SK-N-SH treated with all-trans-retinoic acid at 6 μM for 48 hours (cell line): ENCODE measurements around the gene PLB1.

ENCODE experiments used
- ATAC-seq: fragments of 200-7000 bp; cut with Tn5 transposase; 3 replicates; pipeline ENCODE4 v1.9.1; 2020; ENCODE audit warnings: mild to moderate bottlenecking, moderate library complexity
- CSDC2 ChIP-seq: fragments of 250-450 bp; sonication (Bioruptor Pico); IDR thresholded peaks from 2 replicates; pipeline ENCODE4 v1.5.0; 2020; ENCODE audit warnings: mild to moderate bottlenecking, moderate library complexity
- ESRRG ChIP-seq: fragments of 250-450 bp; sonication (Bioruptor Pico); IDR thresholded peaks from 2 replicates; pipeline ENCODE4 v1.6.1; 2021; ENCODE audit warnings: mild to moderate bottlenecking
- GLIS3 ChIP-seq: fragments of 250-450 bp; sonication (Bioruptor Pico); IDR thresholded peaks from 2 replicates; pipeline ENCODE4 v1.5.0; 2020; ENCODE audit warnings: mild to moderate bottlenecking, moderate library complexity
- ISL1 ChIP-seq: fragments of 250-450 bp; sonication (Bioruptor Pico); IDR thresholded peaks from 2 replicates; pipeline ENCODE4 v2.1.2; 2022; ENCODE audit warnings: mild to moderate bottlenecking, moderate library complexity
- POU6F1 ChIP-seq: fragments of 250-450 bp; sonication (Bioruptor Pico); IDR thresholded peaks from 2 replicates; pipeline ENCODE4 v1.8.0; 2021; ENCODE audit warnings: low read depth, mild to moderate bottlenecking, moderate library complexity, borderline replicate concordance
- PPARA ChIP-seq: fragments of 250-450 bp; sonication (Bioruptor Pico); IDR thresholded peaks from 2 replicates; pipeline ENCODE4 v1.5.0; 2020; ENCODE audit warnings: mild to moderate bottlenecking, borderline replicate concordance
- RARB ChIP-seq: fragments of 250-450 bp; sonication (Bioruptor Pico); IDR thresholded peaks from 2 replicates; pipeline ENCODE4 v1.8.0; 2021; ENCODE audit warnings: mild to moderate bottlenecking, moderate library complexity
- SNAI2 ChIP-seq: fragments of 250-450 bp; sonication (Bioruptor Pico); IDR thresholded peaks from 2 replicates; pipeline ENCODE4 v1.5.0; 2020; ENCODE audit warnings: mild to moderate bottlenecking, moderate library complexity
- TCF4 ChIP-seq: fragments of 250-450 bp; sonication (Bioruptor Pico); IDR thresholded peaks from 2 replicates; pipeline ENCODE4 v1.8.0; 2021; ENCODE audit warnings: mild to moderate bottlenecking, moderate library complexity, borderline replicate concordance
- TOX ChIP-seq: fragments of 250-450 bp; sonication (Bioruptor Pico); IDR thresholded peaks from 2 replicates; pipeline ENCODE4 v1.8.0; 2021; ENCODE audit warnings: mild to moderate bottlenecking, moderate library complexity, borderline replicate concordance
- ZC3H10 ChIP-seq: fragments of 250-450 bp; sonication (Bioruptor Pico); IDR thresholded peaks from 2 replicates; pipeline ENCODE4 v1.5.1; 2021; ENCODE audit warnings: mild to moderate bottlenecking, moderate library complexity
- ZFP3 ChIP-seq: fragments of 250-450 bp; sonication (Bioruptor Pico); IDR thresholded peaks from 2 replicates; pipeline ENCODE4 v1.5.0; 2020; ENCODE audit warnings: mild to moderate bottlenecking, moderate library complexity
- ZFP30 ChIP-seq: fragments of 450-650 bp; formaldehyde crosslinking; IDR thresholded peaks from 2 replicates; pipeline ENCODE4 v1.5.0; 2022; ENCODE audit warnings: mild to moderate bottlenecking, moderate library complexity
- ZNF565 ChIP-seq: fragments of 450-650 bp; formaldehyde crosslinking; conservative IDR thresholded peaks from 2 replicates; pipeline ENCODE4 v1.5.0; 2020; ENCODE audit warnings: low read depth, mild to moderate bottlenecking, moderate library complexity
- ZNF70 ChIP-seq: fragments of 450-650 bp; formaldehyde crosslinking; IDR thresholded peaks from 2 replicates; pipeline ENCODE4 v1.5.0; 2020; ENCODE audit warnings: mild to moderate bottlenecking, moderate library complexity
- ZNF8 ChIP-seq: fragments of 450-650 bp; formaldehyde crosslinking; IDR thresholded peaks from 2 replicates; pipeline ENCODE4 v1.5.0; 2020; ENCODE audit warnings: mild to moderate bottlenecking, moderate library complexity
- TF ChIP-seq, protein P1 (sequence below): fragments of 250-450 bp; sonication (Bioruptor Pico); IDR thresholded peaks from 2 replicates; pipeline ENCODE4 v1.8.0; 2020; ENCODE audit warnings: mild to moderate bottlenecking, moderate library complexity, borderline replicate concordance
- TF ChIP-seq, protein P2 (sequence below): fragments of 250-450 bp; sonication (Bioruptor Pico); IDR thresholded peaks from 2 replicates; pipeline ENCODE4 v1.5.1; 2021; ENCODE audit warnings: mild to moderate bottlenecking, moderate library complexity
- TF ChIP-seq, protein P3 (sequence below): fragments of 250-450 bp; sonication (Bioruptor Pico); IDR thresholded peaks from 2 replicates; pipeline ENCODE4 v1.5.0; 2020; ENCODE audit warnings: mild to moderate bottlenecking, moderate library complexity
- TF ChIP-seq, protein P4 (sequence below): fragments of 250-450 bp; sonication (Bioruptor Pico); IDR thresholded peaks from 2 replicates; pipeline ENCODE4 v1.5.1; 2020; ENCODE audit warnings: low read depth, mild to moderate bottlenecking, moderate library complexity

Gene PLB1

DNA sequence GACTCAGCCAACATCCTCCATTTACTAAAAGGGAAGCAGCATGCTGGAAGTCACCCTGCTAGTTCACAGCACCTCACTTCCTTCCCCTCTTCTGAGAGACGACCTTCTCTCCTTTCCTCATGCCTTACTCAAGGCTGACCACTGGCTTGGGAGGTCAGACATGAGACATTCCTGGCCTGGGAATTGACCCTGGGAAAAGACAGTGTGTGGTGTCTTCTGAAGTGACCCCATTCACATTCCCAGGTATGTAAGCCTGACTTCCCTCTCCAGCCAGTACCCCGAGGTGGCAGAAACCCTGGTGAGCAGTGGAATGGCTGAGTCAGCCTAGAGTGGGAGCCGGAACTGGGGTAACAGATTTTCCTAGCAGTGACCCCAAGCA, 92.4 kb downstream of the PLB1 start:
- TF ChIP-seq ZNF8 = no peak
- no peak for TF ChIP-seq ZFP3 (CRISPR knock-in tag)
- TF ChIP-seq ESRRG = no peak
- TF ChIP-seq ZC3H10 (CRISPR knock-in tag) = no peak
- TF ChIP-seq TOX (CRISPR knock-in tag) = no peak
- no peak for TF ChIP-seq RARB (CRISPR knock-in tag)
- ATAC-seq = no peak

DNA sequence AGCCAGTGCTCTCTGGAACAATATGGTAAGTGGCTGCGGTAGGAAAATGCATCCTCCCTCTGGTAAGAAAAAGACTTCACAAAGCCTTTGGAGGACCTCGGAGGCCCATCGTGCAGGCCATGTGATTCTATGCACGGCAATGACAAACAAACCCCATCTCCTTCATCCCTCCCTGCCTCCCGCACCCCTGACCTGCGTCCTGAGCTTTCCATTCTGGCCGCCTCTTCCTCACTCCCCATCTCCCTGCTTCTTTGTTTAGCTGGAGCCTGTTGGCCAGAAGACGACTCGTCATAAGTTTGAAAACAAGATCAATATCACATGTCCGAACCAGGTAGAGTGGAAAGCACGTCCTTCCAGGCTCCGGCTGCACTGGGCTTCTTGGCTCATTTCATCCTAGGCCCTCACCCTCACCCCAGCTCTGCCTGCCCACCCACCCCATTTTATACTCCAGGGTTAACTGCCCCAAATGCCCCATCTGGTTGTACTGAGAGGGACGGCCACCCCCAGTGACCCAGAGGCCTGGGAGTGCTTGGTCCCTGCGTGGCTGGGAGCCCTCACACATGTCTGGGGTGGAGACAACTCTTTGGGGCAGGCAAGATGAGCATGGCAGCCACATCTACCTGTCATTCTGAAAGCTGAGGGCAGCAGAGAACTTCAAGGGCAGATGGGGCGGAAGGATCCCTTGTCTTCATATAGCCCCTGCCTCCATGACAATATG, 94.0 kb downstream of the PLB1 start:
- ATAC-seq = no peak
- TF ChIP-seq ISL1 = no peak

GRCh38 chr2:28590496-28591301, 94.8 kb downstream of the PLB1 start:
- ATAC-seq = no peak
- TF ChIP-seq SNAI2 (CRISPR knock-in tag) (no peak), TCF4 (no peak), TOX (CRISPR knock-in tag) (no peak), ZFP30 (no peak), POU6F1 (no peak), GLIS3 (CRISPR knock-in tag) (no peak), ISL1 (no peak), ZNF565 (CRISPR knock-in tag) (no peak), RARB (CRISPR knock-in tag) (no peak), ZNF70 (CRISPR knock-in tag) (no peak), PPARA (CRISPR knock-in tag) (no peak), ESRRG (no peak), ZNF8 (no peak), CSDC2 (CRISPR knock-in tag) (no peak)
- TF ChIP-seq, protein P1, sequence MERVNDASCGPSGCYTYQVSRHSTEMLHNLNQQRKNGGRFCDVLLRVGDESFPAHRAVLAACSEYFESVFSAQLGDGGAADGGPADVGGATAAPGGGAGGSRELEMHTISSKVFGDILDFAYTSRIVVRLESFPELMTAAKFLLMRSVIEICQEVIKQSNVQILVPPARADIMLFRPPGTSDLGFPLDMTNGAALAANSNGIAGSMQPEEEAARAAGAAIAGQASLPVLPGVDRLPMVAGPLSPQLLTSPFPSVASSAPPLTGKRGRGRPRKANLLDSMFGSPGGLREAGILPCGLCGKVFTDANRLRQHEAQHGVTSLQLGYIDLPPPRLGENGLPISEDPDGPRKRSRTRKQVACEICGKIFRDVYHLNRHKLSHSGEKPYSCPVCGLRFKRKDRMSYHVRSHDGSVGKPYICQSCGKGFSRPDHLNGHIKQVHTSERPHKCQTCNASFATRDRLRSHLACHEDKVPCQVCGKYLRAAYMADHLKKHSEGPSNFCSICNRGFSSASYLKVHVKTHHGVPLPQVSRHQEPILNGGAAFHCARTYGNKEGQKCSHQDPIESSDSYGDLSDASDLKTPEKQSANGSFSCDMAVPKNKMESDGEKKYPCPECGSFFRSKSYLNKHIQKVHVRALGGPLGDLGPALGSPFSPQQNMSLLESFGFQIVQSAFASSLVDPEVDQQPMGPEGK (CRISPR knock-in tag) = no peak
- TF ChIP-seq, protein P2, sequence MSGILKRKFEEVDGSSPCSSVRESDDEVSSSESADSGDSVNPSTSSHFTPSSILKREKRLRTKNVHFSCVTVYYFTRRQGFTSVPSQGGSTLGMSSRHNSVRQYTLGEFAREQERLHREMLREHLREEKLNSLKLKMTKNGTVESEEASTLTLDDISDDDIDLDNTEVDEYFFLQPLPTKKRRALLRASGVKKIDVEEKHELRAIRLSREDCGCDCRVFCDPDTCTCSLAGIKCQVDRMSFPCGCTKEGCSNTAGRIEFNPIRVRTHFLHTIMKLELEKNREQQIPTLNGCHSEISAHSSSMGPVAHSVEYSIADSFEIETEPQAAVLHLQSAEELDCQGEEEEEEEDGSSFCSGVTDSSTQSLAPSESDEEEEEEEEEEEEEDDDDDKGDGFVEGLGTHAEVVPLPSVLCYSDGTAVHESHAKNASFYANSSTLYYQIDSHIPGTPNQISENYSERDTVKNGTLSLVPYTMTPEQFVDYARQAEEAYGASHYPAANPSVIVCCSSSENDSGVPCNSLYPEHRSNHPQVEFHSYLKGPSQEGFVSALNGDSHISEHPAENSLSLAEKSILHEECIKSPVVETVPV = no peak
- TF ChIP-seq, all 23 proteins: peak for 0

GRCh38 chr2:28591711-28592335, 96.0 kb downstream of the PLB1 start:
- TF ChIP-seq RARB (CRISPR knock-in tag) (no peak), ZNF8 (no peak), TCF4 (no peak), ZNF70 (CRISPR knock-in tag) (no peak), ZFP3 (CRISPR knock-in tag) (no peak), TOX (CRISPR knock-in tag) (no peak), ISL1 (no peak), ZC3H10 (CRISPR knock-in tag) (no peak), POU6F1 (no peak)
- TF ChIP-seq, protein P1 (CRISPR knock-in tag) = no peak
- TF ChIP-seq, protein P3, sequence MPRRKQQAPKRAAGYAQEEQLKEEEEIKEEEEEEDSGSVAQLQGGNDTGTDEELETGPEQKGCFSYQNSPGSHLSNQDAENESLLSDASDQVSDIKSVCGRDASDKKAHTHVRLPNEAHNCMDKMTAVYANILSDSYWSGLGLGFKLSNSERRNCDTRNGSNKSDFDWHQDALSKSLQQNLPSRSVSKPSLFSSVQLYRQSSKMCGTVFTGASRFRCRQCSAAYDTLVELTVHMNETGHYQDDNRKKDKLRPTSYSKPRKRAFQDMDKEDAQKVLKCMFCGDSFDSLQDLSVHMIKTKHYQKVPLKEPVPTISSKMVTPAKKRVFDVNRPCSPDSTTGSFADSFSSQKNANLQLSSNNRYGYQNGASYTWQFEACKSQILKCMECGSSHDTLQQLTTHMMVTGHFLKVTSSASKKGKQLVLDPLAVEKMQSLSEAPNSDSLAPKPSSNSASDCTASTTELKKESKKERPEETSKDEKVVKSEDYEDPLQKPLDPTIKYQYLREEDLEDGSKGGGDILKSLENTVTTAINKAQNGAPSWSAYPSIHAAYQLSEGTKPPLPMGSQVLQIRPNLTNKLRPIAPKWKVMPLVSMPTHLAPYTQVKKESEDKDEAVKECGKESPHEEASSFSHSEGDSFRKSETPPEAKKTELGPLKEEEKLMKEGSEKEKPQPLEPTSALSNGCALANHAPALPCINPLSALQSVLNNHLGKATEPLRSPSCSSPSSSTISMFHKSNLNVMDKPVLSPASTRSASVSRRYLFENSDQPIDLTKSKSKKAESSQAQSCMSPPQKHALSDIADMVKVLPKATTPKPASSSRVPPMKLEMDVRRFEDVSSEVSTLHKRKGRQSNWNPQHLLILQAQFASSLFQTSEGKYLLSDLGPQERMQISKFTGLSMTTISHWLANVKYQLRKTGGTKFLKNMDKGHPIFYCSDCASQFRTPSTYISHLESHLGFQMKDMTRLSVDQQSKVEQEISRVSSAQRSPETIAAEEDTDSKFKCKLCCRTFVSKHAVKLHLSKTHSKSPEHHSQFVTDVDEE = no peak
- TF ChIP-seq, protein P4, sequence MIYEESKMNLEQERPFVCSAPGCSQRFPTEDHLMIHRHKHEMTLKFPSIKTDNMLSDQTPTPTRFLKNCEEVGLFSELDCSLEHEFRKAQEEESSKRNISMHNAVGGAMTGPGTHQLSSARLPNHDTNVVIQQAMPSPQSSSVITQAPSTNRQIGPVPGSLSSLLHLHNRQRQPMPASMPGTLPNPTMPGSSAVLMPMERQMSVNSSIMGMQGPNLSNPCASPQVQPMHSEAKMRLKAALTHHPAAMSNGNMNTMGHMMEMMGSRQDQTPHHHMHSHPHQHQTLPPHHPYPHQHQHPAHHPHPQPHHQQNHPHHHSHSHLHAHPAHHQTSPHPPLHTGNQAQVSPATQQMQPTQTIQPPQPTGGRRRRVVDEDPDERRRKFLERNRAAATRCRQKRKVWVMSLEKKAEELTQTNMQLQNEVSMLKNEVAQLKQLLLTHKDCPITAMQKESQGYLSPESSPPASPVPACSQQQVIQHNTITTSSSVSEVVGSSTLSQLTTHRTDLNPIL (CRISPR knock-in tag) = no peak
- TF ChIP-seq, all 23 proteins: peak for 0
- no peak for ATAC-seq
